ENCODE data around the gene SRCIN1. TPM values are rescaled to one million over a fixed set of nuclear protein-coding genes. Genes with fewer than 3 reads are reported as not detected.

The SRCIN1 gene
- polyA plus RNA-seq, 2 donors = 2.2 to 2.5 TPM

DNA sequence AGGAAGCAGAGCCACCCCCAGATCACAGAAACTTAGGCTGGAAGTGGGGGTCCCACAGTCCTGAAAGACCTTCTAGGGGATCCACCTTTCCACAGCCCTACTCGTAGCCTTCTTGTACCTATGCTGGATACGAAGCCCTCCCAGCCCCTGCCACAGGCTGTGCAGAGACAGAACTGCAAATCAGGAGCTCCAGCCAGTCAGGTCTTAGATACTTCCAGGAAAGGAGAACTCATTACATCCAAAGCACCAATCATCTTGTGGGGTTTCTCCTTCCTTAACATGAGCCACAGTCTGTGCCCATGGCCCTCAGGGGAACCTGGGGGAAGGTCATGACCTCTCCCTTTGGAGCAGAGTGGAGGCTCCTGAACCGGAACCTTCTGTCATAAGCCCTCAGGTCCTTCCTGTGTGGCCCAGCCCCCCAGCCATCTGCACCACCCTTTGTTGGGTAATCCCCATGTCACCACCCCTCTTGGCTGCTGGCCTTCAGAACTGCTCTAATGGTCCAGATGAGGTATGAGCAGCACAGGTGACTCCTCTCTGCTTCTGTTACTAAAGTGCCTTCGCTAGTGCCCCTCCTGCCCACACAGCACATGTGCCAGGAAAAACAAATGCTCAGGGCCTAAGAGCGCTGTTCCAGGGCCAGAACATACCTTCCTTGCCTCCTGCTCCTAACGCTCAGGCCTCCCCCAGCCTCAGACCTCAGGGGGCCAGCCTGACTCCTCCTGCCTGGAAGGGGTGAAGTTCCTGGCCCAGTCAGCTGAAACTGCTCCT is 14.6 kb downstream of the SRCIN1 start:
- WGBS, 2 donors = 58 to 67% methylated on average over 6 of the region's 6 CpGs
- Histone ChIP-seq H3K4me3 (ENCODE audit: low read depth in 1 of 2, low read length in 2 of 2) (no peak overlapping the region), H3K4me1 (ENCODE audit: control insufficient read depth in 2 of 2, insufficient read depth in 2 of 2, low read length in 1 of 2) (peaks cover 0 to 5% of the 10 kb centered on the region in 2 donors), H3K9me3 (ENCODE audit: control insufficient read depth in 2 of 2, insufficient read depth in 1 of 2, low read depth in 1 of 2, low read length in 1 of 2) (no peaks in the 10 kb centered on the region), H3K36me3 (ENCODE audit: control insufficient read depth in 2 of 2, insufficient read depth in 2 of 2, low read length in 1 of 2) (no peaks in the 10 kb centered on the region), H3K27ac (ENCODE audit: low read depth in 2 of 2, low read length in 1 of 2) (no peak overlapping the region), H3K27me3 (ENCODE audit: control insufficient read depth in 1 of 2, insufficient read depth in 2 of 2, low read length in 2 of 2) (no peaks in the 10 kb centered on the region)

DNA sequence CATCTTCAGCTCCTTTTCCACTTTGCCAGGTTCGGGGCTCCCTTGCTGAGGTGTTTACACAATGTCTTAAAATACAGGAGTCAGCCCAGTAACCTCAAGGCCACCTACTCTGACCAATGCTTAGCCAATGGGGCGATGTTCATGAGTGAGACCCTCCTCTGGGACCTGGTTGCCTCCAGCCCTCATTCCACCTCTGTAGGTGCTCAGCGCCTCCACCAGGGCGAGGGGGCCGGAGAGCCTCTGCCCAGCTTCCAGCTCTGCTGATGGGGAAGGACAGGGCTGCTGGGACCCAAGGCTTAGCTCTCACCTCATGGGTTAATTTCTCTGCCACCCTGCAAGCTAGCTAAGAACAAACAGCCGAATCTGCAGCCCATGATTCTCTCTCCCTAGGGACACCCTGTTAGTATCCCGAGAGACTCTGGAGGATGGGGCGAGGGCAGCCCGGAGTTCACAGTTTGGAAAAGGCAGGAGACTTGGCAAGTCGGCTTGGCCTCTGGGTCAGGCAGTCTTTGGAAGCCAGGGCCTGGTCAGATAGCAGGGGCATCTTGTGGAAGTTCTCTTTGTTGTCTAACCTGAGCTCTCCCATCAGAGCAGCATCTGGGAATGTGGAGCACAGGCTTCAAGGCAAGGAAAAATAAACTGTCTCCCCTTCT is 16.2 kb downstream of the SRCIN1 start:
- H3K4me3 ChIP-seq (ENCODE audit: low read depth in 1 of 2, low read length in 2 of 2) = no peak overlapping the region
- no peaks in the 10 kb centered on the region for H3K9me3 ChIP-seq (ENCODE audit: control insufficient read depth in 2 of 2, insufficient read depth in 1 of 2, low read depth in 1 of 2, low read length in 1 of 2)
- no peak overlapping the region for H3K27ac ChIP-seq (ENCODE audit: low read depth in 2 of 2, low read length in 1 of 2)
- 80 to 85% methylated on average over 10 of the region's 10 CpGs for WGBS, 2 donors
- H3K4me1 ChIP-seq (ENCODE audit: control insufficient read depth in 2 of 2, insufficient read depth in 2 of 2, low read length in 1 of 2) = peaks cover 0 to 7% of the 10 kb centered on the region in 2 donors
- no peaks in the 10 kb centered on the region for H3K27me3 ChIP-seq (ENCODE audit: control insufficient read depth in 1 of 2, insufficient read depth in 2 of 2, low read length in 2 of 2)
- H3K36me3 ChIP-seq (ENCODE audit: control insufficient read depth in 2 of 2, insufficient read depth in 2 of 2, low read length in 1 of 2) = no peaks in the 10 kb centered on the region

DNA sequence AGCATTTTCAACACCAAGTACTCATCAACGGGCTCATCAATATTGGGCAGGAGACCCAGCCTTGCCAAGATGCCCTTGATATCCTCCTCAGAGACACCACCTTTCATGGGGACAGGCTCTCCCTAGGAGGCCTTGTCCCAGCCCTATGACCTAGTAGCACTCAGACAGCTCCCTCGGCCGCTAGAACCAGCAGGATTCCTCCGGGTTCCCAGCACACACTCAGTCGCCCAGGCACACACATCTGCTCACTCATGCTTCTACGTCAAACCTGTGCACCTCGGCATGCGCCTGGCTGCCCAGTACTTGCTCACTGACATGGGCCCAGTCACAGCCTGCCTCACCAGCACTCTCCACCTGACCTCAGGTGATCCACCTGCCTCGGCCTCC is 17.0 kb downstream of the SRCIN1 start:
- 77 to 83% methylated on average over 9 of the region's 9 CpGs for WGBS, 2 donors
- no peak overlapping the region for H3K4me3 ChIP-seq (ENCODE audit: low read depth in 1 of 2, low read length in 2 of 2)
- no peaks in the 10 kb centered on the region for H3K36me3 ChIP-seq (ENCODE audit: control insufficient read depth in 2 of 2, insufficient read depth in 2 of 2, low read length in 1 of 2)
- H3K9me3 ChIP-seq (ENCODE audit: control insufficient read depth in 2 of 2, insufficient read depth in 1 of 2, low read depth in 1 of 2, low read length in 1 of 2) = no peaks in the 10 kb centered on the region
- H3K27ac ChIP-seq (ENCODE audit: low read depth in 2 of 2, low read length in 1 of 2) = no peak overlapping the region
- peaks cover 0 to 13% of the 10 kb centered on the region in 2 donors for H3K4me1 ChIP-seq (ENCODE audit: control insufficient read depth in 2 of 2, insufficient read depth in 2 of 2, low read length in 1 of 2)
- no peaks in the 10 kb centered on the region for H3K27me3 ChIP-seq (ENCODE audit: control insufficient read depth in 1 of 2, insufficient read depth in 2 of 2, low read length in 2 of 2)

DNA sequence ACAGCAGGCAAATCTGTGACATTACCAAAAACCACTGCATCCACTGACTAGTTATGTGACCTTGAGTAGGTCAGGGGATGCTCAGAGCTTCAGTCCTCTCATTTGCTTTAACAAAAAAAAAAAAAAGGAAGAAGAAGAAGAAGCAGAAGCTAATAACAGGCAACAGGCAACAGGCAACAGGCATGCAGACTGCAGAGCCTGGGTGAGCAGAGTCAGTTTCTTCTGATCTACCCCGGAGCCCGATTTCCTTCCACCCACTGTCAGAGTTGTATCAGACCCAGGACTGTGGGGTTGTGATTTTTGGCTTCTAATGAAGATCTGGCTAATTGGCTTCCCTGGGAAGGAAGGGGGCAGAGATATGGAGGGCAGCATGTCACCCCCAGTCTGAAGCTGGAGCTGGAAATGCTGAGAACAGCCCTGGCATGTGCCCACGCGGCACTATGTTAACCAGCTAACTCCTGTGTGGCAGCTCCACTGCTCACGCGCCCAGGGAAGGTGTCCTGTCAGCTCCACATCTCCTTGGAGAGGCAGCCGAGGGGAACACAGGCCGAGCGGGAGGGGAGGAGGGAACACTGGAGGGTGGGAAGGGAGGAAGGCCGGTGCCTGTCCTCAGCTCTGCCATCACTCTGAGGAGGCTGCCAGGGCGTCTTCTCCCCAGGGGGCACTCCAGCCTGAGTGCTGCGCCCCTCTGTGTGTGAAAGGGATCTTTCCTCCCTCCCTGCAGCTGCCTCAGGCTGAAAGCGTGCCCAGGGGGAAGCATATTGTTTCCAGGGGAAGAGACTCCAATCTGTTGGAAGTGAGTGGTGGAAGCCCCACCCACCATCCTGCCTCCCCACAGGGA is 17.6 kb downstream of the SRCIN1 start:
- H3K9me3 ChIP-seq (ENCODE audit: control insufficient read depth in 2 of 2, insufficient read depth in 1 of 2, low read depth in 1 of 2, low read length in 1 of 2) = no peaks in the 10 kb centered on the region
- H3K27me3 ChIP-seq (ENCODE audit: control insufficient read depth in 1 of 2, insufficient read depth in 2 of 2, low read length in 2 of 2) = no peaks in the 10 kb centered on the region
- no peaks in the 10 kb centered on the region for H3K36me3 ChIP-seq (ENCODE audit: control insufficient read depth in 2 of 2, insufficient read depth in 2 of 2, low read length in 1 of 2)
- no peak overlapping the region for H3K4me3 ChIP-seq (ENCODE audit: low read depth in 1 of 2, low read length in 2 of 2)
- H3K27ac ChIP-seq (ENCODE audit: low read depth in 2 of 2, low read length in 1 of 2) = no peak overlapping the region
- WGBS, 2 donors = 42 to 63% methylated on average over 13 of the region's 13 CpGs
- H3K4me1 ChIP-seq (ENCODE audit: control insufficient read depth in 2 of 2, insufficient read depth in 2 of 2, low read length in 1 of 2) = peaks cover 0 to 13% of the 10 kb centered on the region in 2 donors

DNA sequence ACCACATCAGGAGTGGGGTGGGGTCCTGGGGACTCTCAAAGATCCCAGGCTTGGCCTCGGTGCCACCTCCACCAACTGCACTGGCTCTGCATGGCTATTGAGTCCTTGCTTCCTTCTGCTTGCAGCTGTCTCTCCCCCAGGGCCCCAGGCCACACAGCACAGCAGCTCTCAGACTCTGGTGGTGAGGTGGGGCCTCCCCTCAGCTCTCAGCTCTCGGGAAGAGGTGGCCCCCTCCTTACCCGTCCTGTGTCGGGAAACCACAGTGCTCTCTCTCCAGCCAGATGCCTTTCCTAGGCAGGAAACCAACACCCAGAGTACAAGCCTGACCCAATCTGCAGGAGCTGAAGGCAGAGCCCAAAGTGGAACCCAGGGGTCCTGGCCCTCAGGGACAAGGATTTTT is 18.5 kb downstream of the SRCIN1 start:
- Histone ChIP-seq H3K36me3 (ENCODE audit: control insufficient read depth in 2 of 2, insufficient read depth in 2 of 2, low read length in 1 of 2) (no peaks in the 10 kb centered on the region), H3K27me3 (ENCODE audit: control insufficient read depth in 1 of 2, insufficient read depth in 2 of 2, low read length in 2 of 2) (no peaks in the 10 kb centered on the region), H3K9me3 (ENCODE audit: control insufficient read depth in 2 of 2, insufficient read depth in 1 of 2, low read depth in 1 of 2, low read length in 1 of 2) (no peaks in the 10 kb centered on the region), H3K27ac (ENCODE audit: low read depth in 2 of 2, low read length in 1 of 2) (no peak overlapping the region), H3K4me3 (ENCODE audit: low read depth in 1 of 2, low read length in 2 of 2) (no peak overlapping the region), H3K4me1 (ENCODE audit: control insufficient read depth in 2 of 2, insufficient read depth in 2 of 2, low read length in 1 of 2) (peaks cover 0 to 13% of the 10 kb centered on the region in 2 donors)
- 71 to 73% methylated on average over 4 of the region's 4 CpGs for WGBS, 2 donors

DNA sequence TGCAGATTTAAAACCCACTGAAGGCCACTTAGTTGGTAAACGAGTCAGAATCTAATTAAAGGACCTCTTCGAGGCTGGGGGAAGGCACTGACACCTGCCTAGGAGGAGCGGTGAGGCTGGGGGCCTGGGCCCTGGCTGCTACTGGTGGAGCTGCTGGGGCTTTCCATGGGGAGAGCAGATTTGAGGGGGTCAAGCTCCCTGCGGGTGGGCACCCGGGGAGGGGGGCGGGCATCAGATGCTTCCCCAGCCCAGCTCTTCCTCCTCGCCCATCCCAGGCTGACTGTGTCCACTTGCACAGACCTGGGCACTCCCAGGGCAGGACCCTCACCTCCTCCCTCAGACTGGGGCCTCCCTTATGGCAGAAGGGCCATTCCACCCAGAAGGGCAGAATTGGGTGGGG is 19.0 kb downstream of the SRCIN1 start:
- no peak overlapping the region for H3K4me3 ChIP-seq (ENCODE audit: low read depth in 1 of 2, low read length in 2 of 2)
- H3K27ac ChIP-seq (ENCODE audit: low read depth in 2 of 2, low read length in 1 of 2) = no peak overlapping the region
- whole genome bisulfite sequencing, 2 donors = 67 to 79% methylated on average over 7 of the region's 7 CpGs
- no peaks in the 10 kb centered on the region for H3K9me3 ChIP-seq (ENCODE audit: control insufficient read depth in 2 of 2, insufficient read depth in 1 of 2, low read depth in 1 of 2, low read length in 1 of 2)
- H3K36me3 ChIP-seq (ENCODE audit: control insufficient read depth in 2 of 2, insufficient read depth in 2 of 2, low read length in 1 of 2) = no peaks in the 10 kb centered on the region
- peaks cover 0 to 13% of the 10 kb centered on the region in 2 donors for H3K4me1 ChIP-seq (ENCODE audit: control insufficient read depth in 2 of 2, insufficient read depth in 2 of 2, low read length in 1 of 2)
- H3K27me3 ChIP-seq (ENCODE audit: control insufficient read depth in 1 of 2, insufficient read depth in 2 of 2, low read length in 2 of 2) = no peaks in the 10 kb centered on the region

DNA sequence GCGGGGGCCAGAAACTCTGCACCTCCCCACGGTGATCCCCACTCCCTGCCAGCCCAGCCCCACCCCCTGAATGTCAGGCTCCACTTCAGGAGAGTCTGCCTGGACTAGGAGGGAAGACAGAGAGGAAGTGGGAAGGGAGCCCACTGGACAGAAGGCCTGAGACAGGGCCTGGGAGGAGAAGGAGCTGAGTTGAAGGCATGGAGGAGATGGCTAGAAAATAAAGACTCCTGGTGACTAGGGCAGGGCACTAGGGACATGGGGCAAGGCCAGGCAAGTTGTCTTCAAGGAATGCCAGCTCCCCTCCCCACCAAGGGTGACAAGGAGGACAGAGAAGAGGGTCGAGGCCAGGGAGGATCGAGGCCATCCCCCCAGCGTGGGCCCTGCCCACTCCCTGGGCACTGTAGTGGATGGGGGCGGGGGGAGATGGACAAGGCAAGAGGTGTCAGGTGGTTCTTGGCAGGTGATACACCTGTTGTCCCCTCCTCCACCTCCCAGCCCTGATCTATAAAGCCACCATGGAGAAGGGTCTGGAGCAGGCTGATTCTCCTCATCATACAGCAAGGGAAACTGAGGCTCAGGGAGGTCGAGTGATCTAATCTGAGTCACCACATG is 19.7 kb downstream of the SRCIN1 start:
- no peaks in the 10 kb centered on the region for H3K9me3 ChIP-seq (ENCODE audit: control insufficient read depth in 2 of 2, insufficient read depth in 1 of 2, low read depth in 1 of 2, low read length in 1 of 2)
- no peaks in the 10 kb centered on the region for H3K36me3 ChIP-seq (ENCODE audit: control insufficient read depth in 2 of 2, insufficient read depth in 2 of 2, low read length in 1 of 2)
- WGBS, 2 donors = 68 to 69% methylated on average over 7 of the region's 7 CpGs
- H3K4me1 ChIP-seq (ENCODE audit: control insufficient read depth in 2 of 2, insufficient read depth in 2 of 2, low read length in 1 of 2) = peaks cover 0 to 9% of the 10 kb centered on the region in 2 donors
- no peaks in the 10 kb centered on the region for H3K27me3 ChIP-seq (ENCODE audit: control insufficient read depth in 1 of 2, insufficient read depth in 2 of 2, low read length in 2 of 2)
- H3K27ac ChIP-seq (ENCODE audit: low read depth in 2 of 2, low read length in 1 of 2) = no peak overlapping the region
- H3K4me3 ChIP-seq (ENCODE audit: low read depth in 1 of 2, low read length in 2 of 2) = no peak overlapping the region

DNA sequence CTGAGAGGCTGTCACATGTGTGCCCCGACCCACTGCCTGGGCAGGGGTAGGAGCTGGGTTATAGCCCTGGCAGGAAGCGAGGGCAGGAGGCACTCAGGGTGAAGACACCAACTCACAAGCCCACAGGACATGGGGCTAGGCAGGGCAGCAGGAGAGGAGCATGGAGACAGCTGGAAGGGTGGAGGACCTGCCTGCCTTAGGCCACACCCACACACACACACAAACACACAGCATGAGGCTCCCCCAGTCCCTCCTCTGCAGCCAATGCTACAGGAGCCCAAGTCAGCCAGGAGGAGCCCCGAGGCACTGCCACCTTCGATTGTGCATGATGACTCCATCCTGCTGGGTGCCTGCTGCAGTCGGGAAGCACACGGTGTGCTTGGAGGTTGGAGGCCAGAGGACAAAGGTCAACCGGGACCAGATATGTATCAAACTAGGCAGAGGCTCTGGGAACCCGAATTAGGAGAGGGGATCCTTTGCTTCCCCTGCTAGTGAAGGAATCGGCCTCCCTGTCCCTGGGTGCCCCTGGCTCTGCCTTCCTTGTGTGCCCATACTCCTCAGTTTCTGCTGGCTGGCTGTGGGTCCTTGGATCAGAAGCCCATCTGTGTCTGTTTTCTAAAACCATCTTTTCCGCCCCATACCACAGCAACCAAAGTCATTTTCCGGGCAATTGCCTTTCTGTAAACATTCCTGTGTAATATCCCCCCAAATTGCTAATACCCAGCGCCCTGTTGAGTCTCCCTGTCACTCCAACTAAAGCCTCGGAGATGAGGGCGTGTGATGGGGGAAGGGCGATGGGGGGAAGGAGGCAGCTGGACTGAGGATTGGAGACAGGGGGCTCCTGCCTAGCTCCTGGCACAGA is 20.5 kb downstream of the SRCIN1 start:
- H3K36me3 ChIP-seq (ENCODE audit: control insufficient read depth in 2 of 2, insufficient read depth in 2 of 2, low read length in 1 of 2) = no peaks in the 10 kb centered on the region
- H3K27ac ChIP-seq (ENCODE audit: low read depth in 2 of 2, low read length in 1 of 2) = no peak overlapping the region
- H3K4me3 ChIP-seq (ENCODE audit: low read depth in 1 of 2, low read length in 2 of 2) = no peak overlapping the region
- H3K4me1 ChIP-seq (ENCODE audit: control insufficient read depth in 2 of 2, insufficient read depth in 2 of 2, low read length in 1 of 2) = peaks cover 0 to 9% of the 10 kb centered on the region in 2 donors
- no peaks in the 10 kb centered on the region for H3K9me3 ChIP-seq (ENCODE audit: control insufficient read depth in 2 of 2, insufficient read depth in 1 of 2, low read depth in 1 of 2, low read length in 1 of 2)
- 53% methylated on average over 15 of the region's 15 CpGs for WGBS, 2 donors
- H3K27me3 ChIP-seq (ENCODE audit: control insufficient read depth in 1 of 2, insufficient read depth in 2 of 2, low read length in 2 of 2) = no peaks in the 10 kb centered on the region
